HG03139 (cell line): ENCODE data around the gene OR5K3.
"Not testable (repeated sequence)": the region's sequence is repeated elsewhere in the genome, so short reads cannot be mapped to it uniquely, and the experiment has no call there.

Source experiments
- ATAC-seq: cut with Tn5 transposase; IDR thresholded peaks from one replicate; pipeline ENCODE4 v1.9.1; 2021; ENCODE audit not compliant: unreplicated experiment

The OR5K3 gene

GRCh38 chr3:98390366-98390765 lies at the start of gene OR5K3:
TSS of gene OR5K3 (plus strand) at chr3:98390666. CDS start at chr3:98390666, 0 bp downstream.
- no peak for ATAC-seq

- ATAC-seq, result no peak
These were observed 48.7 kb upstream of the OR5K3 start for GRCh38 chr3:98341758-98342157.

- ATAC-seq, result peak; percentile 70
These were observed 46.6 kb upstream of the OR5K3 start for GRCh38 chr3:98343647-98344507.

DNA sequence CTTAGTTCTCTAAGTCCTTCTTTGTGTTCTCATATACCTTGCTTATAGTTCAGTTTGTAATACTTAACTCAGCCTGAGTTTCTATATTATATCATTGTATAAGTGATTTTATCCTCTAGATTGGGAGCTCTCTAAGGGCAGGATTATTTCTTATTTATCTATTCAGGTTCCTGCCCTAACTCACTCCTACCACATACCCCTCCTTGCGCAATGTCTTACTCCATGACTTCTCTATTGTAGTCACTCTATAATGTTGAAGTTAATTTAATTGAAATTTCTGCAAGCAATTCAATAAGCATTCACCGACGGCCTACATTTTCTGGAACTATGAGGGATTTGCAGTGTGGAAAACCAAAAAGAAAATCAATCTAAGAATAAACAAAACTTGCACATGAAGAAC lies 40.4 kb upstream of the OR5K3 start:
- no peak for ATAC-seq

DNA sequence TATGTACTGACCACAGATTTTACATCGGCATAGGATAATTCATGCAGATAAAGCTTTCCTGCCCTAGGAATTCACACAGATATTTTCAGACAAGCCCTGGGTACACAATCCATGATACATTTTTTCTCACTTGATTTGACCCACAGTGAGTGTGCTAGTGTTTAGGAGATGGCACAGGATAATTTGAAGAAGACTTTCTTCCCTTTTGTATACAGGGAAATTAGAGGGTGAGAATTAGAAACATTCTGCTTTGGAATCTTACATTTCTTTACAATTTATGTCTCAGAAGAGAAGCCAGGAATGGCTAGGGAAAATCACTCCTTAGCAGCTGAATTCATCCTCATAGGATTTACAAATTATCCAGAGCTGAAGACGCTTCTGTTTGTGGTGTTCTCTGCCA lies 36.9 kb upstream of the OR5K3 start, which contains the start of gene OR5K4:
TSS of gene OR5K4 (plus strand) at position 301 of the 400 bp plus-strand sequence. CDS start at position 301, 0 bp downstream.
- ATAC-seq, result no peak

GRCh38 chr3:98359250-98359649 lies 31.2 kb upstream of the OR5K3 start:
- ATAC-seq, result no peak

DNA sequence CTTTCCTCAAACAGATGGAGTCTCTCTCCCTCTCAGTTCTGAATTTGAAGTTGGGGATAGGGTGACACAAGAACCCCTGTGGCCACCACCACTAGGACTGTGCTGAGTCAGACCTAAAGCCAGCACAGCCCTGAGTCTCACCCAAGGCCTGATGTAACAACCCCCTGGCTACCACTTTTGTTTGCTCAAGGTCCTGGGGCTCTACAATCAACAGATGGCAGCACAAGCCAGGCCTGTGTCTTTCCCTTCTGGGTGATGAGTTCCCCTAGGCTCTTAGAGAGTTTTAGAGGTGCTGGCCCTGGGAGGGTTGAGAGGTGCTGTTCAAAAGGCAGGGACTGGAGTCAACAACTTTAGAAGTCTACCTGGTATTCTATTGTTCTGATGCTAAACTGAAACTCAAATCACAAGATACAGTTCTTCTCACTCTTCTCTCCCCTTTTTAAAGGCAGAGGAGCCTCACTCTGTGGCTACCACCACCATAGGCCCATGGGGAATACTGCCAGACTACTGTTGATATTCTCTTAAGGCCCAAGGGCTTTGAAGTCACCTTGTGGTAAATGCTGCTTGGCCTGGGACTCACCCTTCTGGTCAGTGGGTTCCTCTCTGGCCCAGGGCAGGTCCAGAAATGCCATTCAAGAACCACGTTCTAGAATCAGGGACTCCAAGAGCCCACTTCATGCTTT lies 30.3 kb upstream of the OR5K3 start:
- ATAC-seq, result peak; percentile 70

- ATAC-seq, result no peak
These were observed 29.8 kb upstream of the OR5K3 start for GRCh38 chr3:98360681-98361080.

DNA sequence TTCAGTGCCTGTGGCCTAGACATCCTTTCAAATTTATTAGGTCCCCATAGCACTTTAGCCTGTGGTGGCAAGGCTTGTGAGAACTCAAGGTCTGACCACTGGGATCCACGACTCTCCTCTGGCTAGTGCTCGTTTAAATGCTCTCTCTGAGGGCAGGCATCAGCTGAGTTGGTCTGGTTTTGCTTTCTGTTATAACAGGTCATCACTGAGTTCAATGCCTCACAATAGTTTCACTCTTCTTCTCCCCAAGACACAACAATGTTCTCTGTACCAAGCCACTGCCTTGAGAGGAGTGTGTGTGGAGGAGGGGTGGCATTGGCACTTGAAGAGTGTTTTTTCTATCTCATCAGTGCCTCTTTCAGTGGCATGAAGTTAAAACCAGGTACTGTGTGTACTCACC lies 29.2 kb upstream of the OR5K3 start:
- ATAC-seq, result no peak

- ATAC-seq, result no peak
These were observed 22.8 kb upstream of the OR5K3 start for GRCh38 chr3:98367464-98368246.

DNA sequence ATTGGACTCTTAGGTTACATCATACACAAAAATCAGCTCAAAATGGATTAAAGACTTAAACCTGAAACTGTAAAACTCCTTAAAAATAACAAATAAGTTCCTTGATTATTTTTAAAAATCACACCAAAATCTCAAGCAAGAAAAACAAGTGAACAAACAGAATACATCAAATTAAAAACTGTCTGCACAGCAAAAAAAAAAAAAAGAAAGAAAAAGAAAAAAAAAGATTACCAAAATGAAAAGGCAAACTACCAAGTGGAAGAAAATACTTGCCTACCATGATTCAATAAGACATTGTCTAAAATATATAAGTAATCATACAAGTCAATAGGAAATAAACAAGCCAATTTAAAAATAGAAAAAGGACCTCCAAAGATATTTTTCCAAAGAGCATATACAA lies 19.3 kb upstream of the OR5K3 start:
- ATAC-seq, result no peak

- no peak for ATAC-seq
These were observed 18.6 kb upstream of the OR5K3 start for GRCh38 chr3:98371853-98372252.

DNA sequence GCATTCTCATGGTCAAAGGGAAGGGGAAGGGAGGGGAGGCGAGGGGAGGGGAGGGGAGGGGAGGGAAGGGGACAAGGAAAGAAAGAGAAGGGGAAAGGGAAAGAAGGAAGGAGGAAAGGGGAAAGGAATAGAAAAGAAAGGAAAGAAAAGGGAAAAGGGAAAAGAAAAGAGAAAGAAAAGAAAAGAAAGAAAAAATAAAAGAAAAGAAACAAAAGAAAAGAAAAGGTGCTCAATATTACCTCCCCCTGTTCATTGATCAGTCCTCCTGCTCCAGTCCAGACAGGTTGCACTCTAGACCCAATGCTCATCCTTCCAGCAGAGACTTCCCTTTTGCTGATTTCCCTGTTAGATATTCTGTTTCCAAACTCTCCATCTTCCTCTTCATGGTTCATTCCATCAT lies 18.0 kb upstream of the OR5K3 start:
- no peak for ATAC-seq

- ATAC-seq, result no peak
These were observed 13.8 kb upstream of the OR5K3 start for GRCh38 chr3:98376631-98377030.

DNA sequence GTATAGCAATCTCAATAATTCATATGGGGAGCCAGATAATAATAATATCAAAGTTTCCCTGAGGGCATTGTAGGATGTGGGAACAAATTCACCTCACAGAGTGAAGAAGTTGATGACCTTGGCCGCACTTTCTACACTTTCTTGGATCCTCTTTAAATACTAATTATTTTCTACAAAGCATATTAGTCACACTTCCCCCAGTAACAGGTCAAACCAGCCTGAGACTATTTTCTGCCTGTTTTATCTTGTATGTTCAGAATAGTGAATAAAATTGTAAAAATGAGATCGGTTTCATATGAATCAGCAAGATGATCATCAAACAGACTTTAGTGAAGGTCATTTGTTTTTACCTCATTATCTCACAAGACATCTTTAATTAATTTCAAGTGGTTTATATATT lies 2.3 kb upstream of the OR5K3 start:
- no peak for ATAC-seq

DNA sequence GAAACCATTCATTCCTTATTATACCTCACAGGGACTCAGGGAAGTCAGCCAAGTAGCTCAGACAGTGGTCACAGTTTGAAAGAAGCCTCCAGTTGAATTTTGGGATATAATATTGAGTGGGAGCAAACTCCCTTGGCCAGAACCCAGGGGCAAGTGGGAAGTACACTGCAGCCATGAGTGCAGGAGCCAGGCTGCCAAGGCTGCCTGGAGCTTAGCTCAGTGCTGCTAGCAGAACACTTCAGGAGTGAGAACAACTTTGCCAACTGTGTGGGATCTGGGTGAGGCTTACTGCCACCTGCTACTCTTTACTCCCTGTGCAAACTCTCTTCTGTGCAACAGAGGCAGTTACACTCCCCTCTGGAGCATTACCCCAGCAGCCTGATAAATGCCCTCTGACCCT lies 4.6 kb downstream of the OR5K3 start:
- ATAC-seq, result no peak

DNA sequence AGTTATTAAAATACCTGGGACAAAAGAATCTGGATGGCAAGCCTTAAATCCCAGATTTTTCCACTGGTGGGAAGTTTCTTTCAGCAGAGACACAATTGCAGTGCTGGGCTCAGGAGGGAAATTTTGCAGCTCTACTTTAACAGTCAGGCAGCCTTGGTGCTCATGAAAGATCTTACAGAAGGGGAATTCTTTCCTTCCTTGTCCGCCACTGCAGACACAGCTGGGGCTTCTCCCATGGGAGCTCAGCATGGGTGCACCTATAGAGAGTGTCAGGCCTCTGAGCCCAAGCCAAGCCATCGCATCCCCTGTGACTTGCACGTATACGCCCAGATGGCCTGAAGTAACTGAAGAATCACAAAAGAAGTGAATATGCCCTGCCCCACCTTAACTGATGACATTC lies 6.0 kb downstream of the OR5K3 start:
- ATAC-seq, result not testable (repeated sequence)

DNA sequence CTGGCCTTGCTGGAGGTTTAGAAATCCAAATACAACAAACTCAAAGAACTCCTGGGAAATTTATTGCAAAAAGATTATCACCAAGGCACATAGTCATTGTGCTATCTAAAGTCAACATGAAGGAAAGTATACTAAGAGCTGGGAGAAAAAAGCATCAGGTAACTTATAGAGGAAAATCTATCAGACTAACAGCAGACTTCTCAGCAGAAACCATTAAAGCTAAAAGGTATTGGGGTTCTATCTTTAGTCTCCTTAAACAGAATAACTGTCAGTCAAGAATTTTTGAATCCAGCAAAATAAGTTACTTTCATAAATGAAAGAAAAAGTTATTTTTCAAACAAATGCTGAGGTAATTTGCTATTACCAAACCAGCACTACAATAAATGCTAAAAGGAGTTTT lies 8.0 kb downstream of the OR5K3 start:
- ATAC-seq, result no peak

- ATAC-seq, result no peak
These were observed 12.0 kb downstream of the OR5K3 start for GRCh38 chr3:98402507-98402906.

DNA sequence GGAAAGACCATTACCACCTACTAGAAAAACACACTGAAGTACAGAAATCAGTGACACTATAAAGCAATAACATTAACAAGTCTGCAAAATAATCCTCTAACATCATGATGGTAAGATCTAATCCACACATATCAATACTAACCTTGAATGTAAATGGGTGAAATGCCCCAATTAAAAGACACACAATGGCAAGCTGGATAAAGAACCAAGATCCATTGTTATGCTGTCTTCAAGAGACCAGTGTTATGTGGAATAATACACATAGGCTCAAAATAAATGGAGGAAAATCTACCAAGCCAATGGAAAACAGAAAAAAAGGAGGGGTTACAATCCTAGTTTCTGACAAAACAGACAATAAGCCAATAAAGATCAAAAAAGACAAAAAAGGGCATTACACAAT lies 13.5 kb downstream of the OR5K3 start:
- ATAC-seq, result no peak

DNA sequence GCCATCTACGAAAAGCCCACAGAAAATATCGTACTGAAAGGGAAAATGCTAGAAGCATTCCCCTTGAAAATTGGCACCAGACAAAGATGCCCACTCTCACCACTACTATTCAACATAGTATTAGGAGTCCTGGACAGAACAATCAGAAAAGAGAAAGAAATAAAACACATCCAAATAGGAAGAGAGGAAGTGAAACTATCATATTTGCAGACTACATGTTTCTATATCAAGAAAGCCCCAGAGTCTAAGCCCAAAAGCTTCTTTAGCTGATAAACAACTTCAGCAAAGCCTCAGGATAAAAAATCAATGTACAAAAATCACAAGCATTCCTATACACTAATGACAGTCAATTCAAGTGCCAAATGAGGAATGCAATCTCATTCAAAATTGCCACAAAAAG lies 15.6 kb downstream of the OR5K3 start:
- no peak for ATAC-seq

DNA sequence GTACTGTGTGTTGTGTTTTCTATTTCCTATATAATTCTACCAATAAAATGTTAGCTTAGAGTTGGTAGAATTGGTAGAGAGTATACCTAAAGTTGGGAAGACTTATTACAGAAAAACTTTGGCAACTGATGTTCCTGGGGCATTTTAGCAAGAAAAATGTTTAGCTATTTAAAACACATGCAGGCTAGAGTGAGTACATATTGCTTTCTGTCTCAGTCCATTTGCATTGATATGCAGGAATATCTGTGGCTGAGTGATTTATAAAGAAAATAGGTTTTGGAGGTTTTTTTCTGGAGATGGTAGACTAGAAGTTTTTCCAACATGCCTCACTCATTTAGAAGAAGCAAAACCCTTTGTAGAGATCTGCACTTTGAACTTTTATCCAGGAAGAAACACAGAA lies 42.1 kb downstream of the OR5K3 start:
- no peak for ATAC-seq
